ENCODE results near the gene FFAR1. TPM values are rescaled to one million over a fixed set of nuclear protein-coding genes. Genes with fewer than 3 reads are reported as not detected.

Gene FFAR1
- polyA plus RNA-seq, 1 of the 3 experiments (the other 2 are of a cell fraction) = not detected

DNA sequence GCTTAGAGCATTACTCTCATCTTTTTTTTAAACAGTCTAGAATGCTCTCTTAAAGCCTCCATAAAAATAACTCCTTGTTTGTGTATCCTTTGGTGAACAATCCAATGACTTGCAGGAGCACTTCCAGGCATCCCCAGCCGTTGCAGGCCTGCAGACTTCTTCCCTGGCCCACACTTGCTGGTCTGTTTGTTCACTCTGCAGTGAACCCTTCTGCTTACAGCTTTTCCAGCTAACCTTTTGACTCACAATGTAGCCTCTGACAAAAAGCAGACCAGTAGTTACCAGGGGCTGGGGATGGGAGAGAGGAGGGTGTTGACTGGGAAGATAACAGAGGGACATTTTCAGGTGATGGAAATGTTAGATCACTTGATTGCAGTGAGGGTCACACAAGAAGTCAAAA, 32.3 kb downstream of the FFAR1 start (continued):
- TF ChIP-seq, protein P1, sequence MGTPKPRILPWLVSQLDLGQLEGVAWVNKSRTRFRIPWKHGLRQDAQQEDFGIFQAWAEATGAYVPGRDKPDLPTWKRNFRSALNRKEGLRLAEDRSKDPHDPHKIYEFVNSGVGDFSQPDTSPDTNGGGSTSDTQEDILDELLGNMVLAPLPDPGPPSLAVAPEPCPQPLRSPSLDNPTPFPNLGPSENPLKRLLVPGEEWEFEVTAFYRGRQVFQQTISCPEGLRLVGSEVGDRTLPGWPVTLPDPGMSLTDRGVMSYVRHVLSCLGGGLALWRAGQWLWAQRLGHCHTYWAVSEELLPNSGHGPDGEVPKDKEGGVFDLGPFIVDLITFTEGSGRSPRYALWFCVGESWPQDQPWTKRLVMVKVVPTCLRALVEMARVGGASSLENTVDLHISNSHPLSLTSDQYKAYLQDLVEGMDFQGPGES (IDR thresholded peaks at IDR 0.05; ENCODE audit: low read depth, low read length) = no peak
- TF ChIP-seq, protein P2, sequence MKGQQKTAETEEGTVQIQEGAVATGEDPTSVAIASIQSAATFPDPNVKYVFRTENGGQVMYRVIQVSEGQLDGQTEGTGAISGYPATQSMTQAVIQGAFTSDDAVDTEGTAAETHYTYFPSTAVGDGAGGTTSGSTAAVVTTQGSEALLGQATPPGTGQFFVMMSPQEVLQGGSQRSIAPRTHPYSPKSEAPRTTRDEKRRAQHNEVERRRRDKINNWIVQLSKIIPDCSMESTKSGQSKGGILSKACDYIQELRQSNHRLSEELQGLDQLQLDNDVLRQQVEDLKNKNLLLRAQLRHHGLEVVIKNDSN (IDR thresholded peaks at IDR 0.05; ENCODE audit: borderline replicate concordance, low read depth) = no peak
- TF ChIP-seq NFIC (IDR thresholded peaks at IDR 0.05; ENCODE audit: borderline replicate concordance) (no peak), CHD2 (IDR thresholded peaks at IDR 0.05; ENCODE audit: low read length, partially characterized antibody) (no peak), FOSL2 (IDR thresholded peaks at IDR 0.05; ENCODE audit: borderline replicate concordance, low read depth) (no peak)
- TF ChIP-seq, protein P3, sequence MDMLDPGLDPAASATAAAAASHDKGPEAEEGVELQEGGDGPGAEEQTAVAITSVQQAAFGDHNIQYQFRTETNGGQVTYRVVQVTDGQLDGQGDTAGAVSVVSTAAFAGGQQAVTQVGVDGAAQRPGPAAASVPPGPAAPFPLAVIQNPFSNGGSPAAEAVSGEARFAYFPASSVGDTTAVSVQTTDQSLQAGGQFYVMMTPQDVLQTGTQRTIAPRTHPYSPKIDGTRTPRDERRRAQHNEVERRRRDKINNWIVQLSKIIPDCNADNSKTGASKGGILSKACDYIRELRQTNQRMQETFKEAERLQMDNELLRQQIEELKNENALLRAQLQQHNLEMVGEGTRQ (IDR thresholded peaks at IDR 0.05; ENCODE audit: borderline replicate concordance, low read depth, low read length) = no peak

DNA sequence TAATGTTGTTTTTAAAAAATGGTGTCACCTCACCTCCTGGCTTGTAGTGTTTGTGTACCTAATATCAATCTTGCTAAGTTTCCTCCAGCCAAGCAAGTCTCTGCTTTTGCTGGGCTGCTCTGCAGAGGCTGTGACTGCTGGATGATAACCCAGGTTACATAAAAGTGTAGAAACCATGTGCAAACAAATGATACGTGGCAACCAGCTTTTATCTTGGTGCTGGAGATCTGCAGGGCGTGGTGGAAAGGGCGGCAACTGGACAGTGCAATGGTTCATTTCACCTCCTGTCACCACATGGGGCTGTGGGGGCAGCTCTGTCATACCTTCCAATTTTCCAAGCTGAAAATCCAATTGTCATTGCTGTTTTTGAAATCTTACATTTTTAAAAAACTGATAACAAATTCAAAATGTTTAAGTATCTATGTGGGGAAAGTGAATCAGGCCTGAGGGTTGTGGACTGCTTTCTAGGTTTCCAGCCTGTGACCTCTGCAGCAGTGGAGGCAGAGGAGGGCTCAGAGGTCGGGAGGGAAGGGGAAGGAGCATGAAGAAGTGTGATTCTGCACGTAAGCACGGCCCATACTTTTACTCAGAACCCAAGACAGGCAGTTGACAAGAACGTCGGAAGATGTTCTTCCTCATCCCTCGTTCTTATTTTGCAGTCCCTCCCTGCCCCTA, 32.9 kb downstream of the FFAR1 start:
- Histone ChIP-seq H3K4me2 (no peak overlapping the region), H3K27me3 (ENCODE audit: insufficient read depth) (peaks cover 17% of the 10 kb centered on the region; the same call in 1 of the 2 replicates), H4K20me1 (ENCODE audit: insufficient read depth) (no peaks in the 10 kb centered on the region), H3F3A (replicated peaks; ENCODE audit: insufficient read depth) (no peaks in the 10 kb centered on the region), H3K9me3 (peaks cover under 1% of the 10 kb centered on the region; the same call in 1 of the 2 replicates), H3K4me3 (ENCODE audit: low read depth in 2 of 2, low read length in 1 of 2) (no peak overlapping the region), H3K36me3 (replicated peaks in 1 of 2; ENCODE audit: control insufficient read depth in 1 of 2, insufficient read depth in 2 of 2, low read length in 1 of 2) (no peaks in the 10 kb centered on the region), H3K9ac (no peak overlapping the region), H2AFZ (ENCODE audit: low read depth) (no peak overlapping the region), H3K4me1 (ENCODE audit: control insufficient read depth in 1 of 2, insufficient read depth in 2 of 2, low read depth in 1 of 2, low read length in 1 of 2) (no peaks in the 10 kb centered on the region), H3K79me2 (ENCODE audit: insufficient read depth) (no peaks in the 10 kb centered on the region), H3K9me2 (no peaks in the 10 kb centered on the region), H3K27ac (ENCODE audit: low read depth in 2 of 2, low read length in 1 of 2) (no peak overlapping the region)
- ChIA-PET POLR2A (no interaction called here), CTCF (interaction anchor here (0.8 kb wide), 1 partner anchor 130 kb away, joined by 3 read pairs; no protein-coding TSS in a partner anchor)
- DNase-seq = no peak
- 12% methylated on average over 9 of the region's 9 CpGs for whole genome bisulfite sequencing (ENCODE audit: low lambda C conversion rate)
- TF ChIP-seq RFX5 (IDR thresholded peaks at IDR 0.05; ENCODE audit: low read length) (no peak), GABPA (IDR thresholded peaks at IDR 0.05; ENCODE audit: low read depth) (no peak), EZH2phosphoT487 (IDR thresholded peaks at IDR 0.05; ENCODE audit: borderline replicate concordance, low read depth) (no peak), JUND (IDR thresholded peaks at IDR 0.05) (no peak), POLR2AphosphoS5 (IDR thresholded peaks at IDR 0.05; ENCODE audit: low read depth, low read length) (no peak), CHD2 (IDR thresholded peaks at IDR 0.05; ENCODE audit: low read length, partially characterized antibody) (no peak), MXI1 (IDR thresholded peaks at IDR 0.05; ENCODE audit: low read depth, low read length) (no peak), TEAD4 (IDR thresholded peaks at IDR 0.05; ENCODE audit: borderline replicate concordance, insufficient read depth) (no peak), NFIC (IDR thresholded peaks at IDR 0.05; ENCODE audit: borderline replicate concordance) (no peak), GATA2 (CRISPR knock-in tag; IDR thresholded peaks at IDR 0.05) (no peak)
- TF ChIP-seq, protein P3 (IDR thresholded peaks at IDR 0.05; ENCODE audit: borderline replicate concordance, low read depth, low read length) = no peak
- TF ChIP-seq, protein P4, sequence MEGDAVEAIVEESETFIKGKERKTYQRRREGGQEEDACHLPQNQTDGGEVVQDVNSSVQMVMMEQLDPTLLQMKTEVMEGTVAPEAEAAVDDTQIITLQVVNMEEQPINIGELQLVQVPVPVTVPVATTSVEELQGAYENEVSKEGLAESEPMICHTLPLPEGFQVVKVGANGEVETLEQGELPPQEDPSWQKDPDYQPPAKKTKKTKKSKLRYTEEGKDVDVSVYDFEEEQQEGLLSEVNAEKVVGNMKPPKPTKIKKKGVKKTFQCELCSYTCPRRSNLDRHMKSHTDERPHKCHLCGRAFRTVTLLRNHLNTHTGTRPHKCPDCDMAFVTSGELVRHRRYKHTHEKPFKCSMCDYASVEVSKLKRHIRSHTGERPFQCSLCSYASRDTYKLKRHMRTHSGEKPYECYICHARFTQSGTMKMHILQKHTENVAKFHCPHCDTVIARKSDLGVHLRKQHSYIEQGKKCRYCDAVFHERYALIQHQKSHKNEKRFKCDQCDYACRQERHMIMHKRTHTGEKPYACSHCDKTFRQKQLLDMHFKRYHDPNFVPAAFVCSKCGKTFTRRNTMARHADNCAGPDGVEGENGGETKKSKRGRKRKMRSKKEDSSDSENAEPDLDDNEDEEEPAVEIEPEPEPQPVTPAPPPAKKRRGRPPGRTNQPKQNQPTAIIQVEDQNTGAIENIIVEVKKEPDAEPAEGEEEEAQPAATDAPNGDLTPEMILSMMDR (IDR thresholded peaks at IDR 0.05) = no peak
- TF ChIP-seq, protein P5, sequence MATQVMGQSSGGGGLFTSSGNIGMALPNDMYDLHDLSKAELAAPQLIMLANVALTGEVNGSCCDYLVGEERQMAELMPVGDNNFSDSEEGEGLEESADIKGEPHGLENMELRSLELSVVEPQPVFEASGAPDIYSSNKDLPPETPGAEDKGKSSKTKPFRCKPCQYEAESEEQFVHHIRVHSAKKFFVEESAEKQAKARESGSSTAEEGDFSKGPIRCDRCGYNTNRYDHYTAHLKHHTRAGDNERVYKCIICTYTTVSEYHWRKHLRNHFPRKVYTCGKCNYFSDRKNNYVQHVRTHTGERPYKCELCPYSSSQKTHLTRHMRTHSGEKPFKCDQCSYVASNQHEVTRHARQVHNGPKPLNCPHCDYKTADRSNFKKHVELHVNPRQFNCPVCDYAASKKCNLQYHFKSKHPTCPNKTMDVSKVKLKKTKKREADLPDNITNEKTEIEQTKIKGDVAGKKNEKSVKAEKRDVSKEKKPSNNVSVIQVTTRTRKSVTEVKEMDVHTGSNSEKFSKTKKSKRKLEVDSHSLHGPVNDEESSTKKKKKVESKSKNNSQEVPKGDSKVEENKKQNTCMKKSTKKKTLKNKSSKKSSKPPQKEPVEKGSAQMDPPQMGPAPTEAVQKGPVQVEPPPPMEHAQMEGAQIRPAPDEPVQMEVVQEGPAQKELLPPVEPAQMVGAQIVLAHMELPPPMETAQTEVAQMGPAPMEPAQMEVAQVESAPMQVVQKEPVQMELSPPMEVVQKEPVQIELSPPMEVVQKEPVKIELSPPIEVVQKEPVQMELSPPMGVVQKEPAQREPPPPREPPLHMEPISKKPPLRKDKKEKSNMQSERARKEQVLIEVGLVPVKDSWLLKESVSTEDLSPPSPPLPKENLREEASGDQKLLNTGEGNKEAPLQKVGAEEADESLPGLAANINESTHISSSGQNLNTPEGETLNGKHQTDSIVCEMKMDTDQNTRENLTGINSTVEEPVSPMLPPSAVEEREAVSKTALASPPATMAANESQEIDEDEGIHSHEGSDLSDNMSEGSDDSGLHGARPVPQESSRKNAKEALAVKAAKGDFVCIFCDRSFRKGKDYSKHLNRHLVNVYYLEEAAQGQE (IDR thresholded peaks at IDR 0.05; ENCODE audit: low read depth, low read length) = no peak
- TF ChIP-seq, protein P6, sequence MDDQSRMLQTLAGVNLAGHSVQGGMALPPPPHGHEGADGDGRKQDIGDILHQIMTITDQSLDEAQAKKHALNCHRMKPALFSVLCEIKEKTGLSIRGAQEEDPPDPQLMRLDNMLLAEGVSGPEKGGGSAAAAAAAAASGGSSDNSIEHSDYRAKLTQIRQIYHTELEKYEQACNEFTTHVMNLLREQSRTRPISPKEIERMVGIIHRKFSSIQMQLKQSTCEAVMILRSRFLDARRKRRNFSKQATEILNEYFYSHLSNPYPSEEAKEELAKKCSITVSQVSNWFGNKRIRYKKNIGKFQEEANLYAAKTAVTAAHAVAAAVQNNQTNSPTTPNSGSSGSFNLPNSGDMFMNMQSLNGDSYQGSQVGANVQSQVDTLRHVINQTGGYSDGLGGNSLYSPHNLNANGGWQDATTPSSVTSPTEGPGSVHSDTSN (IDR thresholded peaks at IDR 0.05) = no peak

Measured in SK-N-SH (cell line).